ENCODE results near the gene USP21. TPM values are rescaled to one million over a fixed set of nuclear protein-coding genes. Genes with fewer than 3 reads are reported as not detected.

Gene USP21
- total and polyA plus RNA-seq, 9 of the 15 experiments (the other 6 are each of a cell fraction or from before 2014, with no cell fraction given), result 4.9 to 52.4 (median 21.6) TPM

- DNase-seq (ENCODE audit: extremely low read depth in 1 of 4, low spot score in 3 of 4), result no peak
- ChIA-PET POLR2A (interaction anchor here (0.6 to 1.7 kb wide), 10 partner anchors 8 to 306 kb away, joined by 3 to 12 read pairs (median 4); partner anchors contain the start of genes DEDD and UFC1), CTCF (ENCODE audit: low intra/inter-chr PET ratio) (no interaction called here)
- Histone ChIP-seq H3K9ac (ENCODE audit: insufficient read depth in 1 of 2, low read depth in 2 of 2, low read length in 2 of 2) (peak overlapping the region; percentile 65 to 88), H3K9me3 (replicated peaks; ENCODE audit: control insufficient read depth, insufficient read depth, low read depth, low read length) (no peaks in the 10 kb centered on the region), H3K36me3 (ENCODE audit: control insufficient read depth, insufficient read depth, low read length) (peaks cover 69% of the 10 kb centered on the region), H3K27me3 (ENCODE audit: control insufficient read depth in 2 of 2, insufficient read depth in 2 of 2, low read length in 2 of 2) (no peaks in the 10 kb centered on the region), H3K4me3 (peak overlapping the region; percentile 17), H4K20me1 (replicated peaks; ENCODE audit: control insufficient read depth, insufficient read depth, low read length) (no peaks in the 10 kb centered on the region), H3K4me2 (ENCODE audit: insufficient read depth, low read length) (peak overlapping the region; percentile 83), H3K27ac (ENCODE audit: extremely low read depth, low read depth, low read length) (peak overlapping the region; percentile 78), H3K9me1 (ENCODE audit: control insufficient read depth, insufficient read depth, low read length) (no peaks in the 10 kb centered on the region), H3K79me2 (ENCODE audit: control insufficient read depth, insufficient read depth, low read length) (peaks cover 55% of the 10 kb centered on the region), H2AFZ (ENCODE audit: low read depth, low read length) (peak overlapping the region; percentile 51), H3K4me1 (replicated peaks in 1 of 2; ENCODE audit: control insufficient read depth in 2 of 2, insufficient read depth in 2 of 2, low read length in 2 of 2) (peaks cover 61 to 68% of the 10 kb centered on the region in 2 experiments)
- ATAC-seq, result no peak
- TF ChIP-seq HDAC1 (IDR thresholded peaks at IDR 0.05), result 0 out of 4 replicates have a peak, but pooled peaks of 1 of the 2 experiments have one; percentile 8
- no peak for TF ChIP-seq TBP (optimal IDR thresholded peaks at IDR 0.05; ENCODE audit: low read depth, low read length)
- TF ChIP-seq HDAC6 (IDR thresholded peaks at IDR 0.05; ENCODE audit: low read depth, low read length), result no peak
- 0 out of 2 replicates have a peak, but pooled peaks have one; percentile 7 for TF ChIP-seq NKRF (IDR thresholded peaks at IDR 0.05; ENCODE audit: borderline replicate concordance)
- TF ChIP-seq USF1 (CRISPR knock-in tag; IDR thresholded peaks at IDR 0.05), result no peak
- no peak for TF ChIP-seq LARP7 (IDR thresholded peaks at IDR 0.05)
- TF ChIP-seq IRF9 (tag; IDR thresholded peaks at IDR 0.05), result 0 out of 2 replicates have a peak, but pooled peaks have one; percentile 20
- TF ChIP-seq HMBOX1 (IDR thresholded peaks at IDR 0.05), result no peak
- WGBS (ENCODE audit: insufficient coverage, low coverage, missing lambda C conversion rate), result 9% methylated on average over 3 of the region's 5 CpGs
- BruUV-seq (replicated peaks), result no TSS peak
- in situ Hi-C loops (cut with MboI), result no loop called here
- no peak for FAIRE-seq
- intact Hi-C loops (cut with micrococcal nuclease), result no loop called here
These were observed 2.4 kb downstream of the USP21 start for GRCh38 chr1:161161652-161162051.
